GM19025 (cell line): ENCODE measurements around the gene TSC2.
A peak's percentile ranks its signal among the peaks of the same experiment; 100 is the strongest.
"Not testable (repeated sequence)": the region's sequence is repeated elsewhere in the genome, so short reads cannot be mapped to it uniquely, and the experiment has no call there.

Experiments
- ATAC-seq: cut with Tn5 transposase; IDR thresholded peaks from one replicate; pipeline ENCODE4 v1.9.1; 2021; ENCODE audit warnings: mild to moderate bottlenecking, low read depth, moderate library complexity; ENCODE audit not compliant: unreplicated experiment

TSC2 gene

GRCh38 chr16:2009164-2009711 lies 38.5 kb upstream of the TSC2 start:
- ATAC-seq = peak; percentile 22

DNA sequence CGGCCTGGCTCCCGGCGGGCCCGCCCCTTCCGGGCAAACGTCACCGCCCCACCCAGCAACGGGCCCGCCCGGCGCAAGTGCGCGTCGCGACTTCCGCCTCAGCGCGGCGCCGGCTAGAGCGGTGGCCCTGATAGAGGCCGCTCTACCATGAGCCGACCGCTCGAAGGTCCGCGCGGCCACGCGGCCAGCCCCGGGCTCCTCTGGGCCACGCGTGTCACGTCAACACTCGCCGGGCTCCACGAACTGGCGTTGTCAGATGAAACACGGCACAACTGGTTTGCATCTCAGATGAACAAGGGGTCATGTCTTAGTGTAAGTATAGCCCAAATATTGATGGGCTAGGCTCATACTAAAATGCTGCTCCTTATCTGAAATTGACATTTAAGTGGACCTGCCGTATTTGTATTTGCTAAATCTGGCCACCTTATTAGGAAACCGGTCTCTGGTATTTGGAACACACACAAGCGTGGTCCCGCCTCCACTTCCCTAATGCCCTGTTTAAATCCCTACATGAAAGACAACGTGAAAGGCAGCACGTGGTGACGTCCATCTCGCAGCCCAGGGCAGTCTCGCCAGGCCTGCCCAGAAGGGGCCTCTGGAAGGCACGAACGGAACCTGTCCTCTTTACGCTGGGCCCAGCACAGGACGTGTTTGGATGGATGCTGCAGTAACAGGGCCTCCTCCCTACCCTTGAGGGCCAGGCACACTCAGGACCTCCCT lies 37.8 kb upstream of the TSC2 start, which contains the start of gene ZNF598:
TSS of gene ZNF598 (minus strand) at position 31 of the 720 bp plus-strand sequence.
- ATAC-seq = peak; percentile 93

DNA sequence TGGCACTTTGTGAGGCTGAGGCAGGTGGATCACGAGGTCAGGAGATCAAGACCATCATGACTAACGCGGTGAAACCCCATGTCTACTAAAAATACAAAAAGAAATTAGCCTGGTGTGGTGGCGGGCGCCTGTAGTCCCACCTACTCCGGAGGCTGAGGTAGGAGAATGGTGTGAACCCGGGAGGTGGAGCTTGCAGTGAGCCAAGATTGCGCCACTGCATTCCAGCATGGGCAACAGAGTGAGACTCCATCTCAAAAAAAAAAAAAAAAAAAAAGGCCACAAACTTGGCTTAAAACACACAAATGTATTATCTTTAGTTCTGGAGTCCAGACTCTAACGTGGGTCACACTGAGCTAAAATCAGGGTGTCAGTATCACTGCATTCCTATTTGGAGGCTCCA lies 36.1 kb upstream of the TSC2 start:
- ATAC-seq = not testable (repeated sequence)

DNA sequence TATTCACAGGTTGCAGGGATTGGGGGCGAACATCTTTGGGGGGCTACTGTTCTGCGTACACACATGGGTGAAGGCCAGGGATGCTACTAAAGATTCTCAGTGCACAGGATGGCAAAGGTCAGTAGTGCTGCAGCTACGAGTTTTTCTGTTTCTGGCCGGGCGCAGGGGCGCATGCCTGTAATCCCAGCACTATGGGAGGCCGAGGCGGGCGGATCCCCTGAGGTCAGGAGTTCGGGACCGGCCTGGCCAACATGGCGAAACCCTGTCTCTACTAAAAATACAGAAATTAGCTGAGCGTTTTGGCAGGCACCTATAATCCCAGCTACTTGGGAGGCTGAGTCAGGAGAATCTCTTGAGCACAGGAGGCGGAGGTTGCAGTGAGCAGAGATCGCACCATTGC lies 34.3 kb upstream of the TSC2 start:
- no peak for ATAC-seq

DNA sequence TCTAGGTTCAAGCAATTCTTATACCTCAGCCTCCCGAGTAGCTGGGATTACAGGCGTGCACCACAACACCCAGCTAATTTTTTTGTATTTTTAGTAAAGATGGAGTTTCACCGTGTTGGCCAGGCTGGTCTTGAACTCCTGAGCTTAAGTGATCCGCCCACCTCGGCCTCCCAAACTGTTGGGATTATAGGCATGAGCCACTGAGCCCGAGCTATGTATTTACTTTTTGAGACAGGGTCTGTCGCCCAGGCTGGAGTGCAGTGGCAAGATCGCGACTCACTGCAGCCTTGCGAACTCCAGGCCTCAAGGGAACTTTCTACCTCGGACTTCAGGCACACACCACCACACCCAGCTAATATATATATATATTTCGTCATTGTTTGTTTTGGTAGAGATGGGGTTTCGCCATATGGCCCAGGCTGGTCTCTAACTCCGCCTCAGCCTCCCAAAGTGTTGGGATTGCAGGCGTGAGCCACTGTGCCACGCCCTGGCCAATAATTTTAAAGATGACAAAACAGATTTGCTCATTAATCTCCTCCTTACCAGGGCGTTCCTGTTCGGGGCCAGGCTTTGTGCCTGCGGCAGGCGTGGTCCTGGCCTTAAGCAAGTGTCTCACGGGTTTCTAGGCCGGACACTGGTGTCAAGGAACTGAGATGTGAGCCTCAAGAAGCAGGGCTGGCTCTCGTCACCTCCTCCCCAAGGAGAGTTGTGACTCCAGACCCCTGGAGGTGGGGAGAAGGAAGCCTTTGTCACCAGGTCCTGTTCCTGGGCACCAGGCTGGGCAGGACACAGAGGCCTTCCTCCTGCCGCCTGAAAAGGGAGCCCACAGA lies 32.5 kb upstream of the TSC2 start:
- no peak for ATAC-seq

DNA sequence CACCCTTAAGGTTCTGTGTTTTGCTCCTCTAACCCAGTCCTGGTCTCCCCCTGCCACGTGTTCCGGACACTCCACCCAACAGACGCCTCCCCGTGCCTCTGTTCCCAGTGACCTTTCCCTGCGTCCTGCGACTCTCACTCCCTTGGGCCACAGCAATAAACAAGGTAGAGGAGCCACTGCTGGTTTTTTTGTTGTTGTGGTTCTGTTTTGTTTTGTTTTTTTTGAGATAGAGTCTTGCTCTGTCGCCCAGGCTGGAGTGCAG lies 31.9 kb upstream of the TSC2 start:
- ATAC-seq = no peak

GRCh38 chr16:2016407-2016922 lies 31.3 kb upstream of the TSC2 start:
- no peak for ATAC-seq

DNA sequence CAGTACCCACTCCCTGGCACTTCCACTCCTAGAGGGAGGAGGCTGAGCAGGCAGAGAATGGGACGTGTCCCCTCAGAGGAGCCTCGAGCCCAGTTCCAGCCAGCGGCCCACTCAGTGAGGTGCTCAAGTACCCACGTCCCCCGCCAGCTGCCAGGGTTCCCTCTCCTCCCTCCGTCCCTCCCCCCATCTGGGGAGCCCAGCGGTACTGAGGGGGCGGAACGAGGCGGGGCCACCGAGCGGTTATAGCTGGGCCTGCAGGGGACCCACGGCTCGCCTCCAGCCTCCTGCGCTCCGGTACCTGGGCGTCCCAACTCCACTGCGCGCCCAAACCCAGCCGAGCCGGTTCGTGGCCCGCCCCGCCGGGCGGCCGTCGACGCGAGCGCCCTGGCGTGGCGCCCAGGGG lies 28.3 kb upstream of the TSC2 start, which contains the start of gene NPW:
TSS of gene NPW (plus strand) at position 268 of the 403 bp plus-strand sequence.
- ATAC-seq = no peak

GRCh38 chr16:2019921-2020831 lies 27.6 kb upstream of the TSC2 start:
- ATAC-seq = no peak

DNA sequence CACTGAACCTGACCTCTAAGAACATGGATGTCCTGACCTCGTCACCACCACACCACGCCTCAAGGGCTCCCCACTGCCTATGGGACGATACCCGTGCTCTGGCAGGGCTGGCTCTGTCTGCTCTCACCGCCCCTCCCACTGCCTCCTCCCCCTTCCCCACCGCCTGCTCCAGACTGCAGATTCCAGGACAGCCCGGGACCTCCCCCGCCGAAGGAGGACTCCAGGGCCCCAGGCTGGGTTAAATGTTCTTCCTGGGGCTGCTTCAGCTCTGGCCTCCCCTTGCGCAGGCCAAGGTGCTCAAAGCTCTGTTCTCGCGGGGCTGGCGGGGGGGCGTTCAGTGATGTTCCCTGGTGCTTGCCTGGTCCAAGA lies 25.1 kb upstream of the TSC2 start:
- no peak for ATAC-seq

GRCh38 chr16:2023092-2024031 lies 24.4 kb upstream of the TSC2 start:
- peak; percentile 66 for ATAC-seq

GRCh38 chr16:2024032-2024420 lies 23.8 kb upstream of the TSC2 start:
- ATAC-seq = no peak

GRCh38 chr16:2025251-2025650 lies 22.5 kb upstream of the TSC2 start:
- no peak for ATAC-seq

GRCh38 chr16:2025878-2026460 lies 21.8 kb upstream of the TSC2 start:
- ATAC-seq = no peak

GRCh38 chr16:2026461-2027023 lies 21.2 kb upstream of the TSC2 start, which contains the start of gene NHERF2:
NHERF2 (plus strand) TSS chr16:2026902; CDS start chr16:2027006, 104 bp downstream.
- no peak for ATAC-seq

DNA sequence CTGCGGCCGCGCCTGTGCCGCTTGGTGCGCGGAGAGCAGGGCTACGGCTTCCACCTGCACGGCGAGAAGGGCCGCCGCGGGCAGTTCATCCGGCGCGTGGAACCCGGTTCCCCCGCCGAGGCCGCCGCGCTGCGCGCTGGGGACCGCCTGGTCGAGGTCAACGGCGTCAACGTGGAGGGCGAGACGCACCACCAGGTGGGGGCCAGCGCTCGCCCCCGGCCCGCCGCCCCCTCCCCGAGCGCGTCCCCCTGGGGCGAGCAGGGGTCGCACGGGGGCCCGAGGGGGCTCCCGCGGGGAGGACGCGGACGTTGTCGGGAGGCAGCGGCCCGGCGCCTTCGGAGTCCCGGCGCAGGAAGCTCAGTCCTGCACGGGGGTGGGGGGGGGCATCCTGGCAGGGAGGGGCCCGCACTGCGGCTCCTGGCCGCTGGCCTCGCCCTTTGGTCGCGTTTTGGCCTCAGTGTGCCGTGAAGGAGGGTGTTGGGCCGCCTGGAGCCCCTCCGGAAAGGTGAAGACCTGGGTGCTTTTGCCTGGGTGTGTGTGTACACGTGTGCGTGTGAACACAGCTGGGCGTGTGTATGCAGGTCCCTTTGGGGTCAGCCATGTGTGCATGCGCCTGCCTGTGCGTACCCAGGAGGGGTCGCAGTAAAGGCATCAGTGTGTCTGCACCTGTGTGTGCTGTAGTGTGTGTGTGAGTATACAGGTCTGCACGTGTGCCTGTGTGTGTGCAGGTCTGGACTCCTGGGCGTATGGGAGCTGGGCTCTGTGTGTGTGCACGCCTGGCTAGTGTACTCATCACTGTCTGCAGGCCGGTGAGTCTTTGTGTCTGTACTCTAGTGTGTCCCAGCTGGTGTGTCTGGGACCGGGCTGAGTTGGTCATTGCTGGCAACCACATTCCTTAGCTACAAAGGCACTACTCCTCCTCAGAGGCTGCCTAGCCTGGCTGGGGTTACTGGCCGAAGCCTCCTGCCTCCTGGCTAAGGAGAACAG lies 20.5 kb upstream of the TSC2 start:
- ATAC-seq = no peak

- ATAC-seq = no peak
Measured at GRCh38 chr16:2028146-2028545, 19.6 kb upstream of the TSC2 start.
